ENCODE measurements around the gene IL6. TPM values are rescaled to one million over a fixed set of nuclear protein-coding genes. Genes with fewer than 3 reads are reported as not detected.
"Not testable (repeated sequence)": the region's sequence is repeated elsewhere in the genome, so short reads cannot be mapped to it uniquely, and the experiment has no call there.

The IL6 gene
- polyA plus RNA-seq, 1 donor (not counting 4 experiments of a cell fraction or from before 2014, with no cell fraction given) = 5.0 TPM

GRCh38 chr7:22702516-22702915, 24.5 kb upstream of the IL6 start:
- H3K36me3 ChIP-seq (ENCODE audit: control insufficient read depth in 2 of 2, extremely low read depth in 1 of 2, insufficient read depth in 2 of 2, low read length in 2 of 2) = no peaks in the 10 kb centered on the region
- FAIRE-seq (no peak), DNase-seq (ENCODE audit: low read depth, low spot score) (no peak)
- TF ChIP-seq CTCF (optimal IDR thresholded peaks at IDR 0.05 in 1 of 3, IDR thresholded peaks at IDR 0.05 in 1 of 3, conservative IDR thresholded peaks at IDR 0.05 in 1 of 3; ENCODE audit: extremely low read depth in 1 of 3, insufficient read depth in 2 of 3, low read length in 3 of 3) (no peak), EZH2 (IDR thresholded peaks at IDR 0.05; ENCODE audit: low read length) (no peak)
- no peaks in the 10 kb centered on the region for H3K9me3 ChIP-seq (ENCODE audit: control insufficient read depth, low read depth, low read length)
- peaks cover 6% of the 10 kb centered on the region for H3K4me1 ChIP-seq (ENCODE audit: control insufficient read depth, extremely low read depth, insufficient read depth, low read length)
- H3K27me3 ChIP-seq (ENCODE audit: control insufficient read depth, extremely low read depth, insufficient read depth, low read length) = no peaks in the 10 kb centered on the region
- H3K9ac ChIP-seq (ENCODE audit: control insufficient read depth, extremely low read depth, insufficient read depth, low read length) = no peak overlapping the region
- H2AFZ ChIP-seq (ENCODE audit: control insufficient read depth, low read length) = no peak overlapping the region
- no peak overlapping the region for H3K4me2 ChIP-seq (ENCODE audit: control insufficient read depth, extremely low read depth, insufficient read depth, low read depth, low read length)
- no peak overlapping the region for H3K27ac ChIP-seq (ENCODE audit: control insufficient read depth, insufficient read depth, low read length)
- H3K4me3 ChIP-seq (ENCODE audit: control insufficient read depth in 2 of 3, extremely low read depth in 1 of 3, insufficient read depth in 2 of 3, low read depth in 1 of 3, low read length in 3 of 3) = no peak overlapping the region
- H4K20me1 ChIP-seq (ENCODE audit: control insufficient read depth, extremely low read depth, insufficient read depth, low read length) = no peaks in the 10 kb centered on the region
- H3K9me1 ChIP-seq (ENCODE audit: control insufficient read depth, extremely low read depth, insufficient read depth, low read length) = no peaks in the 10 kb centered on the region
- dilution Hi-C loops (cut with MboI; ENCODE audit: extremely low pct_ligation_motif_present, low sequenced_read_pairs) = no loop called here
- no peaks in the 10 kb centered on the region for H3K79me2 ChIP-seq (ENCODE audit: control insufficient read depth, insufficient read depth, low read length)

GRCh38 chr7:22703107-22703855, 23.7 kb upstream of the IL6 start:
- DNase-seq (ENCODE audit: low read depth, low spot score); H3K9me1 ChIP-seq (ENCODE audit: control insufficient read depth, extremely low read depth, insufficient read depth, low read length); H3K36me3 ChIP-seq (ENCODE audit: control insufficient read depth in 2 of 2, extremely low read depth in 1 of 2, insufficient read depth in 2 of 2, low read length in 2 of 2); H2AFZ ChIP-seq (ENCODE audit: control insufficient read depth, low read length); H3K79me2 ChIP-seq (ENCODE audit: control insufficient read depth, insufficient read depth, low read length); H3K27ac ChIP-seq (ENCODE audit: control insufficient read depth, insufficient read depth, low read length); H3K27me3 ChIP-seq (ENCODE audit: control insufficient read depth, extremely low read depth, insufficient read depth, low read length); H3K4me3 ChIP-seq (ENCODE audit: control insufficient read depth in 2 of 3, extremely low read depth in 1 of 3, insufficient read depth in 2 of 3, low read depth in 1 of 3, low read length in 3 of 3); FAIRE-seq; H3K9me3 ChIP-seq (ENCODE audit: control insufficient read depth, low read depth, low read length); H3K4me1 ChIP-seq (ENCODE audit: control insufficient read depth, extremely low read depth, insufficient read depth, low read length); H3K9ac ChIP-seq (ENCODE audit: control insufficient read depth, extremely low read depth, insufficient read depth, low read length); H3K4me2 ChIP-seq (ENCODE audit: control insufficient read depth, extremely low read depth, insufficient read depth, low read depth, low read length); dilution Hi-C loops (cut with MboI; ENCODE audit: extremely low pct_ligation_motif_present, low sequenced_read_pairs); H4K20me1 ChIP-seq (ENCODE audit: control insufficient read depth, extremely low read depth, insufficient read depth, low read length): not testable (repeated sequence)

DNA sequence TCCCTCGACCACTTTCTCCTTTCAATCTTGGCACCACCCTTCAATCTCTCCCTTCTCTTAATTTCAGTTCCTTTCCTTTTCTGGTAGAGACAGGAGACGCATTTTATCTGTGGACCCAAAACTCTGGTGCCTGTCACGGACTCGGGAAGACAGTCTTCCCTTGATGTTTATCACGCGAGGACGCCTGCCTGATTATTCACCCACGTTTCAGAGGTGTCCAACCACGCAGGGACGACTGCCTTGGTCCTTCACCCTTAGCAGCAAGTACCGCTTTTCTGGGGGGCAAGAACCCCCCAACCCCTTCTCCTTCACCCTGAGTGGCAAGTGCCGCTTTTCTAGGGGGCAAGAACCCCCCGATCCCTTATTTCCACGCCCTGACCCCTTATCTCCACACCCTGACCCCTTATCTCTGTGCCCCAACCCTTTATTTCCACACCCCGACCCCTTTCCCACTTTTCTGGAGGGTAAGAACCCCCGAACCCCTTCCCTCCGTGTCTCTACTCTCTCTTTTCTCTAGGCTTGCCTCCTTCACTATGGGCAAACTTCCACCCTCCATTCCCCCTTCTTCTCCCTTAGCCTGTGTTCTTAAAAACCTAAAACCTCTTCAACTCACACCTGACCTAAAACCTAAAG, 22.9 kb upstream of the IL6 start:
- dilution Hi-C loops (cut with MboI; ENCODE audit: extremely low pct_ligation_motif_present, low sequenced_read_pairs) = not testable (repeated sequence)

GRCh38 chr7:22704722-22705121, 22.3 kb upstream of the IL6 start:
- H3K4me3 ChIP-seq (ENCODE audit: control insufficient read depth in 2 of 3, extremely low read depth in 1 of 3, insufficient read depth in 2 of 3, low read depth in 1 of 3, low read length in 3 of 3); dilution Hi-C loops (cut with MboI; ENCODE audit: extremely low pct_ligation_motif_present, low sequenced_read_pairs); H3K9me1 ChIP-seq (ENCODE audit: control insufficient read depth, extremely low read depth, insufficient read depth, low read length); H3K4me2 ChIP-seq (ENCODE audit: control insufficient read depth, extremely low read depth, insufficient read depth, low read depth, low read length); H3K27ac ChIP-seq (ENCODE audit: control insufficient read depth, insufficient read depth, low read length); H3K9me3 ChIP-seq (ENCODE audit: control insufficient read depth, low read depth, low read length); FAIRE-seq; H3K36me3 ChIP-seq (ENCODE audit: control insufficient read depth in 2 of 2, extremely low read depth in 1 of 2, insufficient read depth in 2 of 2, low read length in 2 of 2); H3K9ac ChIP-seq (ENCODE audit: control insufficient read depth, extremely low read depth, insufficient read depth, low read length); H3K4me1 ChIP-seq (ENCODE audit: control insufficient read depth, extremely low read depth, insufficient read depth, low read length); H3K27me3 ChIP-seq (ENCODE audit: control insufficient read depth, extremely low read depth, insufficient read depth, low read length); DNase-seq (ENCODE audit: low read depth, low spot score); H3K79me2 ChIP-seq (ENCODE audit: control insufficient read depth, insufficient read depth, low read length); H4K20me1 ChIP-seq (ENCODE audit: control insufficient read depth, extremely low read depth, insufficient read depth, low read length); H2AFZ ChIP-seq (ENCODE audit: control insufficient read depth, low read length): not testable (repeated sequence)

More for the DNA sequence above, 22.9 kb upstream of the IL6 start:
- FAIRE-seq; H3K36me3 ChIP-seq (ENCODE audit: control insufficient read depth in 2 of 2, extremely low read depth in 1 of 2, insufficient read depth in 2 of 2, low read length in 2 of 2); H3K9me1 ChIP-seq (ENCODE audit: control insufficient read depth, extremely low read depth, insufficient read depth, low read length); H3K4me2 ChIP-seq (ENCODE audit: control insufficient read depth, extremely low read depth, insufficient read depth, low read depth, low read length); H3K79me2 ChIP-seq (ENCODE audit: control insufficient read depth, insufficient read depth, low read length); H4K20me1 ChIP-seq (ENCODE audit: control insufficient read depth, extremely low read depth, insufficient read depth, low read length); H3K9ac ChIP-seq (ENCODE audit: control insufficient read depth, extremely low read depth, insufficient read depth, low read length); DNase-seq (ENCODE audit: low read depth, low spot score); H2AFZ ChIP-seq (ENCODE audit: control insufficient read depth, low read length); H3K27ac ChIP-seq (ENCODE audit: control insufficient read depth, insufficient read depth, low read length); H3K9me3 ChIP-seq (ENCODE audit: control insufficient read depth, low read depth, low read length); H3K27me3 ChIP-seq (ENCODE audit: control insufficient read depth, extremely low read depth, insufficient read depth, low read length); H3K4me1 ChIP-seq (ENCODE audit: control insufficient read depth, extremely low read depth, insufficient read depth, low read length); H3K4me3 ChIP-seq (ENCODE audit: control insufficient read depth in 2 of 3, extremely low read depth in 1 of 3, insufficient read depth in 2 of 3, low read depth in 1 of 3, low read length in 3 of 3): not testable (repeated sequence)

Measured in keratinocyte (primary cell).